HepG2 (cell line): ENCODE results near the gene TOB2. TPM values are rescaled to one million over a fixed set of nuclear protein-coding genes. Genes with fewer than 3 reads are reported as not detected.

Experiments used
- ATAD3A ChIP-seq: sonication (generic); formaldehyde crosslinking; IDR thresholded peaks from 2 replicates; pipeline ENCODE4 v1.4.0; 2020; ENCODE audit warnings: missing genetic modification reagents
- GFI1 ChIP-seq: sonication (generic); formaldehyde crosslinking; IDR thresholded peaks from 2 replicates; pipeline ENCODE4 v1.5.0; 2020; ENCODE audit warnings: missing genetic modification reagents, mild to moderate bottlenecking, borderline replicate concordance
- HHEX ChIP-seq: IDR thresholded peaks from 2 replicates; pipeline ENCODE4 v1.6.1; 2016; ENCODE audit warnings: control low read depth
- JDP2 ChIP-seq: sonication (generic); formaldehyde crosslinking; IDR thresholded peaks from 2 replicates; pipeline ENCODE4 v1.8.1; 2022; ENCODE audit warnings: missing genetic modification reagents, borderline replicate concordance
- JUNB ChIP-seq: sonication (generic); formaldehyde crosslinking; IDR thresholded peaks from 2 replicates; pipeline ENCODE4 v1.8.0; 2022; ENCODE audit warnings: missing genetic modification reagents, mild to moderate bottlenecking, borderline replicate concordance
- KAT2B ChIP-seq: fragments of 150-350 bp; IDR thresholded peaks from 2 replicates; pipeline ENCODE4 v1.6.1; 2014; ENCODE audit warnings: low read depth, low read length, borderline replicate concordance
- KDM6A ChIP-seq: IDR thresholded peaks from 2 replicates; pipeline ENCODE4 v1.6.1; 2016; ENCODE audit warnings: low read depth
- KLF11 ChIP-seq: IDR thresholded peaks from 2 replicates; pipeline ENCODE4 v1.6.1; 2016; ENCODE audit warnings: missing compliant biosample characterization
- NBN ChIP-seq: fragments of 450-650 bp; conservative IDR thresholded peaks from 2 replicates; pipeline ENCODE4 v1.6.1; 2017
- NCOA2 ChIP-seq: sonication (generic); formaldehyde crosslinking; IDR thresholded peaks from 2 replicates; pipeline ENCODE4 v1.8.0; 2022; ENCODE audit warnings: inconsistent platforms
- PAWR ChIP-seq: sonication (generic); formaldehyde crosslinking; IDR thresholded peaks from 2 replicates; pipeline ENCODE4 v1.4.0; 2020; ENCODE audit warnings: missing genetic modification reagents, mild to moderate bottlenecking, borderline replicate concordance
- RAD51 ChIP-seq: fragments of 450-650 bp; IDR thresholded peaks from 2 replicates; pipeline ENCODE4 v1.6.1; 2016; ENCODE audit warnings: borderline replicate concordance
- SALL1 ChIP-seq: sonication (generic); formaldehyde crosslinking; IDR thresholded peaks from 2 replicates; pipeline ENCODE4 v1.8.0; 2022; ENCODE audit warnings: mild to moderate bottlenecking, missing genetic modification reagents
- SATB2 ChIP-seq: sonication (generic); formaldehyde crosslinking; IDR thresholded peaks from 2 replicates; pipeline ENCODE4 v1.5.0; 2020; ENCODE audit warnings: missing genetic modification reagents
- SIN3A ChIP-seq: IDR thresholded peaks from 2 replicates; pipeline ENCODE4 v1.6.1; 2011; ENCODE audit warnings: low read depth, mild to moderate bottlenecking, control low read depth, low read length, borderline replicate concordance
- SNAI1 ChIP-seq: sonication (generic); formaldehyde crosslinking; IDR thresholded peaks from 2 replicates; pipeline ENCODE4 v1.5.0; 2020; ENCODE audit warnings: mild to moderate bottlenecking, missing genetic modification reagents, borderline replicate concordance
- THAP11 ChIP-seq: IDR thresholded peaks from 2 replicates; pipeline ENCODE4 v1.6.1; 2016; ENCODE audit warnings: missing biosample characterization, missing genetic modification reagents
- ZNF12 ChIP-seq: sonication (generic); formaldehyde crosslinking; IDR thresholded peaks from 2 replicates; pipeline ENCODE4 v1.5.0; 2020; ENCODE audit warnings: missing genetic modification reagents
- ZNF20 ChIP-seq: sonication (generic); formaldehyde crosslinking; IDR thresholded peaks from 2 replicates; pipeline ENCODE4 v1.4.0; 2020; ENCODE audit warnings: mild to moderate bottlenecking, moderate library complexity, missing genetic modification reagents
- ZNF3 ChIP-seq: IDR thresholded peaks from 2 replicates; pipeline ENCODE4 v1.7.0; 2017; ENCODE audit warnings: inconsistent platforms
- ZNF337 ChIP-seq: sonication (generic); formaldehyde crosslinking; IDR thresholded peaks from 2 replicates; pipeline ENCODE4 v1.5.1; 2020; ENCODE audit warnings: missing genetic modification reagents, low read depth, mild to moderate bottlenecking, borderline replicate concordance
- ZNF503 ChIP-seq: sonication (generic); formaldehyde crosslinking; IDR thresholded peaks from 2 replicates; pipeline ENCODE4 v1.4.0; 2020; ENCODE audit warnings: missing genetic modification reagents
- ZNF547 ChIP-seq: sonication (generic); formaldehyde crosslinking; IDR thresholded peaks from 2 replicates; pipeline ENCODE4 v1.5.1; 2020; ENCODE audit warnings: mild to moderate bottlenecking, missing genetic modification reagents
- ZNF562 ChIP-seq: sonication (generic); formaldehyde crosslinking; IDR thresholded peaks from 2 replicates; pipeline ENCODE4 v1.8.0; 2022; ENCODE audit warnings: missing genetic modification reagents, borderline replicate concordance
- ZNF703 ChIP-seq: sonication (generic); formaldehyde crosslinking; IDR thresholded peaks from 2 replicates; pipeline ENCODE4 v1.5.1; 2020; ENCODE audit warnings: missing genetic modification reagents, mild to moderate bottlenecking, moderate library complexity, borderline replicate concordance
- ZSCAN12 ChIP-seq: sonication (generic); formaldehyde crosslinking; IDR thresholded peaks from 2 replicates; pipeline ENCODE4 v1.9.0; 2021; ENCODE audit warnings: mild to moderate bottlenecking, missing genetic modification reagents
- ZSCAN22 ChIP-seq: sonication (generic); formaldehyde crosslinking; IDR thresholded peaks from 2 replicates; pipeline ENCODE4 v1.4.0; 2020; ENCODE audit warnings: mild to moderate bottlenecking, missing genetic modification reagents
- polyA plus RNA-seq, 8 experiments: library from polyadenylated mRNA; depleted of rRNA in 3 of 8; stranded (reverse) in 7 of 8; unstranded in 1 of 8; fragments of >200 nt; fragmentation: Illumina TruSeq in 4 of 8; extraction: Trizol in 4 of 8; gene quantifications; 2 replicates each; pipeline versions ENCODE4 v1.2.1 to v1.2.3, GENCODE V29; 2011 to 2016; ENCODE audit warnings: low read depth in 4 of 8, missing spikeins in 1 of 8, mixed read lengths in 1 of 8; ENCODE audit not compliant: insufficient read depth in 1 of 8
- total RNA-seq, 5 experiments: library from RNA; depleted of rRNA; stranded (reverse); fragments of >200 nt; fragmentation: Illumina TruSeq; extraction: Trizol; gene quantifications; 2 replicates each; pipeline ENCODE4 v1.2.3, GENCODE V29; 2016; ENCODE audit warnings: low read depth in 1 of 5
- TF ChIP-seq, protein P1 (sequence below): sonication (generic); formaldehyde crosslinking; conservative IDR thresholded peaks from 2 replicates; pipeline ENCODE4 v1.4.0; 2020; ENCODE audit warnings: missing genetic modification reagents

TOB2 gene
- total and polyA plus RNA-seq, 2 of the 13 experiments (the other 11 are each of a cell fraction or from before 2014, with no cell fraction given), result 12.2 to 13.7 TPM

DNA sequence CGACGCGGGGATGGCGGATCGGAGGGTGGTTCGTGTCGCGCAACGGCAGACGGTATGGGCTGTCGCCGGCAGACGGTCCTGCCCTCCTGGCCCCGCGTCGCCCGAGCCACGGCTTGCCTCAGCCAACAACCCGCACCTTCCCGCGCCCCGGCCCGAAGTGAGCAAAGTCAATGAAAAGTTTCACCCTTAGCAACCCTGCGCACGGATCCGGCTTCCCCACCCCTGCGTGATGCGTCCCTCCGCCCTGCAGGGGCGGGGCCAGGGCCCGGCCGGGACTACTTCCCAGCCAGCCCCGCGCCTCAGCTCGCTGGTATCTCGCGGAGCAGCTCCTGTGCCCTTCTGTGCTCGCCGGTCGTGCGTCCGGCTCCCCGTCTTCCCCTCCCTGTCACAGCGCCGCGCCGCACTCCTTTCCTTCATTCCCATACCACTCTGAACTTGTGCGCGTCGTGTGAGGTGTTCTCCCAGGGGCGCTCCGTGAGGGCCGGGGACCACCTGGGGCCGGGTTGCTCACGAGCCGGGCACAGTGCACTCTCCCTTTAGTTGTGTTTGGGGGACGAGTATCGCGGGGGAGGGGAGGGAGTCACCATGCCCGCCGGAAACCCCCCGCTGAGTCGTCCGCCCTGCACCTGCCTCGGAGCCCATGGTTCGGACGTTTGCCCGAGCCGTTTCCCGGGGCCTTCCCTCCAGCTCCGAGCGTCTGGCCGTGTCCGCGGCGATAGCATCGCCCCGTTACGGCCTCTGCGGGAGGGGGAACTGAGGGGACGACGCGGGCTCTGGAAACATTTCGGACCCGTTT is at the start of gene TOB2 (continued):
- TF ChIP-seq RAD51 (no peak), JUNB (CRISPR knock-in tag) (peak; percentile 84), ZNF503 (CRISPR knock-in tag) (peak; percentile 90), ZSCAN12 (CRISPR knock-in tag) (peak; percentile 95), KDM6A (CRISPR knock-in tag) (0 out of 2 replicates have a peak, but pooled peaks have one; percentile 31), KAT2B (peak; percentile 48; the same call in 1 of the 2 replicates), ZNF703 (CRISPR knock-in tag) (peak; percentile 99), JDP2 (peak; percentile 95), NBN (no peak), SNAI1 (peak; percentile 28; the same call in 1 of the 2 replicates), SATB2 (0 out of 2 replicates have a peak, but pooled peaks have one; percentile 16), ZNF562 (CRISPR knock-in tag) (no peak), ZNF337 (CRISPR knock-in tag) (no peak), NCOA2 (CRISPR knock-in tag) (peak; percentile 85), ATAD3A (CRISPR knock-in tag) (no peak), ZSCAN22 (no peak), ZNF12 (CRISPR knock-in tag) (peak; percentile 88), GFI1 (peak; percentile 74), KLF11 (CRISPR knock-in tag) (peak; percentile 94; the same call in 1 of the 2 replicates), ZNF547 (CRISPR knock-in tag) (peak; percentile 92; the same call in 1 of the 2 replicates), ZNF3 (no peak; the same call in 1 of the 2 replicates), ZNF20 (CRISPR knock-in tag) (0 out of 2 replicates have a peak, but pooled peaks have one; percentile 41), SIN3A (peak; percentile 99), HHEX (peak; percentile 32; the same call in 1 of the 2 replicates), THAP11 (CRISPR knock-in tag) (peak; percentile 96), SALL1 (CRISPR knock-in tag) (peak; percentile 96), PAWR (CRISPR knock-in tag) (peak; percentile 74; the same call in 1 of the 2 replicates)
- TF ChIP-seq, protein P1, sequence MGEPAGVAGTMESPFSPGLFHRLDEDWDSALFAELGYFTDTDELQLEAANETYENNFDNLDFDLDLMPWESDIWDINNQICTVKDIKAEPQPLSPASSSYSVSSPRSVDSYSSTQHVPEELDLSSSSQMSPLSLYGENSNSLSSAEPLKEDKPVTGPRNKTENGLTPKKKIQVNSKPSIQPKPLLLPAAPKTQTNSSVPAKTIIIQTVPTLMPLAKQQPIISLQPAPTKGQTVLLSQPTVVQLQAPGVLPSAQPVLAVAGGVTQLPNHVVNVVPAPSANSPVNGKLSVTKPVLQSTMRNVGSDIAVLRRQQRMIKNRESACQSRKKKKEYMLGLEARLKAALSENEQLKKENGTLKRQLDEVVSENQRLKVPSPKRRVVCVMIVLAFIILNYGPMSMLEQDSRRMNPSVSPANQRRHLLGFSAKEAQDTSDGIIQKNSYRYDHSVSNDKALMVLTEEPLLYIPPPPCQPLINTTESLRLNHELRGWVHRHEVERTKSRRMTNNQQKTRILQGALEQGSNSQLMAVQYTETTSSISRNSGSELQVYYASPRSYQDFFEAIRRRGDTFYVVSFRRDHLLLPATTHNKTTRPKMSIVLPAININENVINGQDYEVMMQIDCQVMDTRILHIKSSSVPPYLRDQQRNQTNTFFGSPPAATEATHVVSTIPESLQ, result peak; percentile 46; the same call in 1 of the 2 replicates
